H1 (cell line): ENCODE data around the gene KDELR1. TPM values are rescaled to one million over a fixed set of nuclear protein-coding genes. Genes with fewer than 3 reads are reported as not detected.

ENCODE experiments used
- CTCF ChIA-PET: fragments of 300-600 bp; sonication (Branson Sonifier 250); formaldehyde crosslinking; loops from one replicate; lab custom pipeline; 2021; ENCODE audit not compliant: partially characterized antibody; lab: Charles Lee
- POLR2A ChIA-PET: fragments of 300-600 bp; sonication (Branson Sonifier 250); formaldehyde crosslinking; loops from one replicate; lab custom pipeline; 2021; ENCODE audit warnings: inconsistent platforms; ENCODE audit not compliant: partially characterized antibody; lab: Charles Lee
- DNase-seq, 2 experiments: peaks; one replicate each; pipeline versions ENCODE4 v3.0.0 to v3.0.0-alpha.2; 2010 to 2022; ENCODE audit warnings: low spot score in 2 of 2, low read depth in 1 of 2, mixed read lengths in 1 of 2
- FAIRE-seq: peaks from 2 replicates; lab custom pipeline; 2011; peaks lifted over from hg19 to GRCh38; lab: Jason Lieb, UNC
- H2AFZ ChIP-seq: 2 replicates; pipeline ENCODE4 v1.8.1; 2012; ENCODE audit warnings: low read length, inconsistent platforms
- H2AK5ac ChIP-seq: 2 replicates; pipeline ENCODE4 v1.6.1; 2013; ENCODE audit warnings: low read depth, low read length
- H2BK120ac ChIP-seq: replicated peaks from 2 replicates; pipeline ENCODE3; 2013; ENCODE audit warnings: low read depth, low read length, inconsistent platforms
- H2BK12ac ChIP-seq: 2 replicates; pipeline ENCODE4 v1.6.1; 2013; ENCODE audit warnings: low read depth, low read length
- H2BK15ac ChIP-seq: 2 replicates; pipeline ENCODE4 v1.6.1; 2013; ENCODE audit warnings: low read length
- H2BK20ac ChIP-seq: 2 replicates; pipeline ENCODE4 v1.6.1; 2013; ENCODE audit warnings: low read length
- H2BK5ac ChIP-seq: 2 replicates; pipeline ENCODE4 v1.6.1; 2013; ENCODE audit warnings: low read depth, low read length
- H3K14ac ChIP-seq: 2 replicates; pipeline ENCODE4 v1.6.1; 2013; ENCODE audit warnings: inconsistent platforms; ENCODE audit not compliant: insufficient read length
- H3K18ac ChIP-seq: 2 replicates; pipeline ENCODE4 v1.6.1; 2013; ENCODE audit warnings: low read length; ENCODE audit errors: extremely low read depth
- H3K23ac ChIP-seq: 2 replicates; pipeline ENCODE4 v1.6.1; 2013; ENCODE audit warnings: inconsistent platforms; ENCODE audit not compliant: insufficient read length
- H3K23me2 ChIP-seq: 2 replicates; pipeline ENCODE4 v1.6.1; 2013; ENCODE audit warnings: low read depth, low read length
- H3K27ac ChIP-seq: 2 replicates; pipeline ENCODE4 v1.6.1; 2011; ENCODE audit warnings: low read depth, low read length, inconsistent platforms
- H3K27me3 ChIP-seq, 4 experiments: replicated peaks in 1 of 4; 1 replicate in 1 of 4; 2 replicates in 3 of 4; pipeline versions ENCODE4 v1.6.1 to v1.8.1; 2011 to 2013; ENCODE audit warnings: low read length in 3 of 4, mild to moderate bottlenecking in 3 of 4, inconsistent platforms in 2 of 4, mixed read lengths in 2 of 4, moderate library complexity in 1 of 4; ENCODE audit not compliant: control insufficient read depth in 3 of 4, insufficient read depth in 3 of 4; ENCODE audit errors: extremely low read depth in 1 of 4
- H3K36me3 ChIP-seq, 4 experiments: 2 replicates each; pipeline versions ENCODE4 v1.6.1 to v1.8.1; 2011 to 2013; ENCODE audit warnings: mild to moderate bottlenecking in 4 of 4, low read length in 3 of 4, moderate library complexity in 2 of 4, control low read depth in 1 of 4, inconsistent platforms in 1 of 4; ENCODE audit not compliant: insufficient read depth in 4 of 4, control insufficient read depth in 2 of 4
- H3K4ac ChIP-seq: replicated peaks from 2 replicates; pipeline ENCODE3; 2013; ENCODE audit warnings: low read length, low read depth, mixed read lengths, inconsistent platforms; ENCODE audit not compliant: insufficient read length
- H3K4me1 ChIP-seq, 4 experiments: replicated peaks in 1 of 4; 1 replicate in 1 of 4; 2 replicates in 3 of 4; pipeline versions ENCODE4 v1.6.1 to v1.8.1; 2011 to 2013; ENCODE audit warnings: low read length in 3 of 4, inconsistent platforms in 2 of 4, mixed read lengths in 1 of 4; ENCODE audit not compliant: insufficient read depth in 4 of 4, control insufficient read depth in 3 of 4
- H3K4me2 ChIP-seq, 2 experiments: 2 replicates each; pipeline versions ENCODE4 v1.6.1 to v1.8.1; 2011 to 2013; ENCODE audit warnings: low read depth in 2 of 2, low read length in 2 of 2, control low read depth in 1 of 2, inconsistent platforms in 1 of 2, mild to moderate bottlenecking in 1 of 2; ENCODE audit not compliant: insufficient read depth in 1 of 2
- H3K4me3 ChIP-seq, 4 experiments: fragments of 200-600, 300-600 bp in 1 of 4; sonication (generic), shearing (Covaris generic), sonication (Bioruptor Twin) in 1 of 4; 2 replicates each; pipeline versions ENCODE4 v1.5.1 to v1.8.1; 2011 to 2016; ENCODE audit warnings: low read length in 4 of 4, low read depth in 3 of 4, control low read depth in 2 of 4, inconsistent platforms in 2 of 4, mild to moderate bottlenecking in 2 of 4, mixed read lengths in 1 of 4, moderate library complexity in 1 of 4; ENCODE audit not compliant: insufficient read depth in 2 of 4; ENCODE audit errors: extremely low read depth in 1 of 4
- H3K56ac ChIP-seq: replicated peaks from 2 replicates; pipeline ENCODE3; 2013; ENCODE audit warnings: low read depth, mild to moderate bottlenecking, mixed read lengths, low read length, inconsistent platforms; ENCODE audit not compliant: insufficient read length
- H3K79me1 ChIP-seq: 2 replicates; pipeline ENCODE4 v1.6.1; 2013; ENCODE audit warnings: low read depth, low read length, control low read depth
- H3K79me2 ChIP-seq, 2 experiments: 2 replicates each; pipeline versions ENCODE4 v1.6.1 to v1.8.1; 2012 to 2013; ENCODE audit warnings: low read length in 2 of 2, mild to moderate bottlenecking in 2 of 2, inconsistent platforms in 1 of 2; ENCODE audit not compliant: insufficient read depth in 2 of 2, control insufficient read depth in 1 of 2
- H3K9ac ChIP-seq, 4 experiments: replicated peaks in 1 of 4; 1 replicate in 1 of 4; 2 replicates in 3 of 4; pipeline versions ENCODE4 v1.6.1 to v1.8.1; 2011 to 2013; ENCODE audit warnings: low read depth in 3 of 4, low read length in 3 of 4, control low read depth in 2 of 4, mild to moderate bottlenecking in 2 of 4, moderate library complexity in 2 of 4, inconsistent platforms in 1 of 4; ENCODE audit errors: extremely low read depth in 1 of 4
- H3K9me3 ChIP-seq, 2 experiments: 2 replicates each; pipeline versions ENCODE4 v1.6.1 to v1.8.1; 2012 to 2013; ENCODE audit warnings: mild to moderate bottlenecking in 2 of 2, moderate library complexity in 2 of 2, control low read depth in 1 of 2, inconsistent platforms in 1 of 2, low read depth in 1 of 2, low read length in 1 of 2, mixed read lengths in 1 of 2; ENCODE audit not compliant: insufficient read depth in 2 of 2
- H4K20me1 ChIP-seq, 2 experiments: replicated peaks in 1 of 2; 2 replicates each; pipeline versions ENCODE3 to v1.8.1; 2011 to 2013; ENCODE audit warnings: inconsistent platforms in 2 of 2, low read length in 2 of 2, mild to moderate bottlenecking in 1 of 2; ENCODE audit not compliant: insufficient read depth in 2 of 2, control insufficient read depth in 1 of 2
- H4K5ac ChIP-seq: 2 replicates; pipeline ENCODE4 v1.6.1; 2013; ENCODE audit warnings: low read length, low read depth, mixed read lengths, inconsistent platforms; ENCODE audit not compliant: insufficient read length
- H4K8ac ChIP-seq: 2 replicates; pipeline ENCODE4 v1.8.0; 2013; ENCODE audit warnings: mild to moderate bottlenecking, moderate library complexity, low read length, inconsistent platforms; ENCODE audit not compliant: insufficient read depth; ENCODE audit errors: extremely low read depth
- H4K91ac ChIP-seq: replicated peaks from 2 replicates; pipeline ENCODE3; 2013; ENCODE audit warnings: low read length, mixed read lengths, inconsistent platforms; ENCODE audit not compliant: insufficient read length
- CTBP2 ChIP-seq: IDR thresholded peaks from 2 replicates; pipeline ENCODE4 v1.7.0; 2011; ENCODE audit warnings: borderline replicate concordance, mild to moderate bottlenecking, moderate library complexity, mixed read lengths, low read length; ENCODE audit not compliant: insufficient read depth, insufficient read length
- POLR2A ChIP-seq, 2 experiments: IDR thresholded peaks; 1 replicate in 1 of 2; 2 replicates in 1 of 2; pipeline ENCODE4 v1.6.1; 2011; ENCODE audit warnings: low read depth in 2 of 2, low read length in 2 of 2, mild to moderate bottlenecking in 2 of 2; ENCODE audit errors: control extremely low read depth in 1 of 2
- WGBS, 2 experiments: shearing (Covaris generic) in 1 of 2; methylation state at CpG; one replicate each; pipeline versions ENCODE4 v1.1.6 to v1.1.7; 2013 to 2015; ENCODE audit warnings: low lambda C conversion rate in 2 of 2, mixed read lengths in 2 of 2, inconsistent platforms in 1 of 2, low coverage in 1 of 2, missing lambda C conversion rate in 1 of 2; ENCODE audit not compliant: insufficient replicate concordance in 2 of 2, insufficient coverage in 1 of 2, insufficient read length in 1 of 2; ENCODE audit errors: extremely low coverage in 1 of 2, missing lambda C conversion rate in 1 of 2; 5-methylcytosine and 5-hydroxymethylcytosine counted together
- polyA plus RNA-seq, 7 experiments: library from polyadenylated mRNA; depleted of rRNA in 3 of 7; stranded (reverse) in 5 of 7; unstranded in 2 of 7; fragments of >200 nt in 5 of 7; fragments of 200-250 nt in 2 of 7; gene quantifications; 1 replicate in 5 of 7; 2 replicates in 1 of 7; 4 replicates in 1 of 7; pipeline versions ENCODE4 v1.2.1 to v1.2.3, GENCODE V29; 2011 to 2013; ENCODE audit warnings: missing spikeins in 2 of 7, mixed read lengths in 2 of 7
- total RNA-seq: library from RNA; stranded (reverse); fragmentation: NEBNext Ultra II Directional; extraction: Animal tissue kit (Norgen Biotek cat#: 25700); gene quantifications from 2 replicates; pipeline ENCODE4 v1.2.1, GENCODE V29; 2021

Gene KDELR1
- total and polyA plus RNA-seq, 2 of the 8 experiments (the other 6 are each of a cell fraction or from before 2014, with no cell fraction given), result 225 to 231 TPM

DNA sequence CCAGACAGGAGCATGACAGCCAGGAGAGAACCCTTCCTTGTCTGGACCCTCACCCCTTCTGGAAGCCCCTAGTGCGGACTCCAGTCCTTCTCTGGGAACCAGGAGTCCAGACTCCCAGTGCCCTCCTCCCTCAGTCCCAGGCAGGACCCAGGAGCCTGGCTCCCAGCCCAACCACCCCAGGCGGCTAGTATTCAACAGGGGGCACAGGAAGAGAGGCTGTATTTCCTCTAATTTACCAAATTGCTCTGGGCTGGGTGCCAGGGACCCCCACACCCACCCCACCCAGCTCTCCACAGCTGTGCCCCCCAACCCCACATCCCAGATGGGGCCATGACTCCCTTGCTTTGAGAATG is 5.4 kb upstream of the KDELR1 start:
- no peak overlapping the region for H3K18ac ChIP-seq
- H3K79me1 ChIP-seq, result no peaks in the 10 kb centered on the region
- no peaks in the 10 kb centered on the region for H3K9me3 ChIP-seq
- FAIRE-seq (no peak), DNase-seq (no peak)
- no peak overlapping the region for H3K23ac ChIP-seq
- no peak overlapping the region for H3K4ac ChIP-seq
- no peak overlapping the region for H2AK5ac ChIP-seq
- no peak overlapping the region for H2BK15ac ChIP-seq
- H3K4me1 ChIP-seq, result peaks cover 8 to 53% (median 41%) of the 10 kb centered on the region in 4 experiments
- H2AFZ ChIP-seq, result no peak overlapping the region
- no peak overlapping the region for H3K9ac ChIP-seq
- peaks cover 27% of the 10 kb centered on the region for H3K23me2 ChIP-seq
- H2BK120ac ChIP-seq, result no peak overlapping the region
- H4K20me1 ChIP-seq, result no peaks in the 10 kb centered on the region
- peaks cover 6 to 50% (median 42%) of the 10 kb centered on the region in 4 experiments for H3K27me3 ChIP-seq
- no peak overlapping the region for H2BK5ac ChIP-seq
- 0 out of 8 replicates have a peak overlapping the region, but pooled peaks of 1 of the 4 experiments have one; percentile 86 for H3K4me3 ChIP-seq
- H2BK12ac ChIP-seq, result no peak overlapping the region
- no peak overlapping the region for H3K27ac ChIP-seq
- no peak overlapping the region for H4K91ac ChIP-seq
- peak overlapping the region in 1 of 2 experiments; percentile 100; a peak in 1 of 4 replicates for H3K4me2 ChIP-seq
- TF ChIP-seq POLR2A (IDR thresholded peaks at IDR 0.05; ENCODE audit: control extremely low read depth in 1 of 2, low read depth in 2 of 2, low read length in 2 of 2), result 0 out of 3 replicates have a peak, but pooled peaks of 1 of the 2 experiments have one; percentile 29
- TF ChIP-seq CTBP2, result no peak
- H3K36me3 ChIP-seq, result no peaks in the 10 kb centered on the region
- H3K14ac ChIP-seq, result no peak overlapping the region
- no peak overlapping the region for H3K56ac ChIP-seq
- H4K5ac ChIP-seq, result no peak overlapping the region
- 80% methylated on average over 2 of the region's 2 CpGs; no CpG with 5 or more reads in 1 of the 2 experiments for WGBS, 2 experiments
- no peak overlapping the region for H4K8ac ChIP-seq
- ChIA-PET POLR2A (interaction anchor here (4.0 kb wide), 1 partner anchor 17 kb away, joined by 20 read pairs; no protein-coding TSS in a partner anchor), CTCF (no interaction called here)
- H2BK20ac ChIP-seq, result no peak overlapping the region
- H3K79me2 ChIP-seq, result no peaks in the 10 kb centered on the region
